ENCODE measurements around the gene CALML6. TPM values are rescaled to one million over a fixed set of nuclear protein-coding genes. Genes with fewer than 3 reads are reported as not detected.

CALML6 gene
- total and polyA plus RNA-seq, 2 of the 8 experiments (the other 6 are each of a cell fraction or from before 2014, with no cell fraction given): 0.54 to 1.3 TPM

- DNase-seq (ENCODE audit: low read depth in 1 of 2, low spot score in 2 of 2) (no peak), FAIRE-seq (no peak)
- Histone ChIP-seq H3K36me3 (ENCODE audit: control insufficient read depth in 2 of 4, insufficient read depth in 4 of 4, low read length in 3 of 4) (no peaks in the 10 kb centered on the region), H3K27ac (ENCODE audit: low read depth, low read length) (no peak overlapping the region), H3K79me1 (ENCODE audit: low read depth, low read length) (no peaks in the 10 kb centered on the region), H2BK5ac (ENCODE audit: low read depth, low read length) (no peak overlapping the region), H3K23ac (ENCODE audit: insufficient read length) (no peak overlapping the region), H3K4me3 (ENCODE audit: extremely low read depth in 1 of 4, insufficient read depth in 2 of 4, low read depth in 3 of 4, low read length in 4 of 4) (no peak overlapping the region), H3K9me3 (ENCODE audit: insufficient read depth in 2 of 2, low read depth in 1 of 2, low read length in 1 of 2) (peaks cover 0 to 4% of the 10 kb centered on the region in 2 experiments; a peak in 1 of 4 replicates), H3K9ac (replicated peaks in 1 of 4; ENCODE audit: extremely low read depth in 1 of 4, low read depth in 3 of 4, low read length in 3 of 4) (no peak overlapping the region), H3K14ac (ENCODE audit: insufficient read length) (no peak overlapping the region), H2BK12ac (ENCODE audit: low read depth, low read length) (no peak overlapping the region), H3K18ac (ENCODE audit: extremely low read depth, low read length) (no peak overlapping the region), H3K4ac (replicated peaks; ENCODE audit: insufficient read length, low read depth, low read length) (no peak overlapping the region), H4K5ac (ENCODE audit: insufficient read length, low read depth, low read length) (no peak overlapping the region), H4K91ac (replicated peaks; ENCODE audit: insufficient read length, low read length) (no peak overlapping the region), H2BK20ac (ENCODE audit: low read length) (no peak overlapping the region), H2AK5ac (ENCODE audit: low read depth, low read length) (no peak overlapping the region), H2BK15ac (ENCODE audit: low read length) (no peak overlapping the region), H3K27me3 (replicated peaks in 1 of 4; ENCODE audit: control insufficient read depth in 3 of 4, extremely low read depth in 1 of 4, insufficient read depth in 3 of 4, low read length in 3 of 4) (no peaks in the 10 kb centered on the region), H2AFZ (ENCODE audit: low read length) (no peak overlapping the region), H3K4me2 (ENCODE audit: insufficient read depth in 1 of 2, low read depth in 2 of 2, low read length in 2 of 2) (no peak overlapping the region), H2BK120ac (replicated peaks; ENCODE audit: low read depth, low read length) (no peak overlapping the region), H3K56ac (replicated peaks; ENCODE audit: insufficient read length, low read depth, low read length) (no peak overlapping the region), H4K8ac (ENCODE audit: extremely low read depth, insufficient read depth, low read length) (no peak overlapping the region), H4K20me1 (replicated peaks in 1 of 2; ENCODE audit: control insufficient read depth in 1 of 2, insufficient read depth in 2 of 2, low read length in 2 of 2) (peaks cover 0 to 2% of the 10 kb centered on the region in 2 experiments), H3K4me1 (replicated peaks in 1 of 4; ENCODE audit: control insufficient read depth in 3 of 4, insufficient read depth in 4 of 4, low read length in 3 of 4) (peaks cover 0 to 2% (median 0%) of the 10 kb centered on the region in 4 experiments; a peak in 2 of 7 replicates), H3K79me2 (ENCODE audit: control insufficient read depth in 1 of 2, insufficient read depth in 2 of 2, low read length in 2 of 2) (no peaks in the 10 kb centered on the region), H3K23me2 (ENCODE audit: low read depth, low read length) (peaks cover 6% of the 10 kb centered on the region; the same call in 1 of the 2 replicates)
- ChIA-PET CTCF (ENCODE audit: partially characterized antibody) (interaction anchor here (1.5 to 9.3 kb wide), 3 partner anchors 17 to 103 kb away, joined by 6 to 145 read pairs (median 27); no protein-coding TSS in a partner anchor), POLR2A (ENCODE audit: partially characterized antibody) (no interaction called here)
- 85% methylated on average over 12 of the region's 12 CpGs; no CpG with 5 or more reads in 1 of the 2 experiments for WGBS, 2 experiments (ENCODE audit: extremely low coverage in 1 of 2, insufficient coverage in 1 of 2, insufficient read length in 1 of 2, insufficient replicate concordance in 2 of 2, low coverage in 1 of 2, low lambda C conversion rate in 2 of 2, missing lambda C conversion rate in 1 of 2)
These were observed 25.0 kb downstream of the CALML6 start for GRCh38 chr1:1940123-1940425.
